Measurements from ENCODE around the gene LRMDA. TPM values are rescaled to one million over a fixed set of nuclear protein-coding genes. Genes with fewer than 3 reads are reported as not detected.

The LRMDA gene
- total and polyA plus RNA-seq, 7 donors, result 1.0 to 5.7 (median 2.5) TPM

GRCh38 chr10:76491216-76491615 is 1059.8 kb downstream of the LRMDA start:
- Histone ChIP-seq H3K27me3 (ENCODE audit: insufficient read depth in 3 of 3, low read length in 2 of 3) (no peaks in the 10 kb centered on the region), H3K36me3 (ENCODE audit: insufficient read depth in 1 of 2, low read depth in 1 of 2) (no peaks in the 10 kb centered on the region), H3K27ac (no peak overlapping the region), H3K4me1 (no peaks in the 10 kb centered on the region), H3K4me3 (no peak overlapping the region), H3K9me3 (peaks cover 29% of the 10 kb centered on the region)
- no peak for DNase-seq
- no peak for ATAC-seq
- TF ChIP-seq, protein P1, sequence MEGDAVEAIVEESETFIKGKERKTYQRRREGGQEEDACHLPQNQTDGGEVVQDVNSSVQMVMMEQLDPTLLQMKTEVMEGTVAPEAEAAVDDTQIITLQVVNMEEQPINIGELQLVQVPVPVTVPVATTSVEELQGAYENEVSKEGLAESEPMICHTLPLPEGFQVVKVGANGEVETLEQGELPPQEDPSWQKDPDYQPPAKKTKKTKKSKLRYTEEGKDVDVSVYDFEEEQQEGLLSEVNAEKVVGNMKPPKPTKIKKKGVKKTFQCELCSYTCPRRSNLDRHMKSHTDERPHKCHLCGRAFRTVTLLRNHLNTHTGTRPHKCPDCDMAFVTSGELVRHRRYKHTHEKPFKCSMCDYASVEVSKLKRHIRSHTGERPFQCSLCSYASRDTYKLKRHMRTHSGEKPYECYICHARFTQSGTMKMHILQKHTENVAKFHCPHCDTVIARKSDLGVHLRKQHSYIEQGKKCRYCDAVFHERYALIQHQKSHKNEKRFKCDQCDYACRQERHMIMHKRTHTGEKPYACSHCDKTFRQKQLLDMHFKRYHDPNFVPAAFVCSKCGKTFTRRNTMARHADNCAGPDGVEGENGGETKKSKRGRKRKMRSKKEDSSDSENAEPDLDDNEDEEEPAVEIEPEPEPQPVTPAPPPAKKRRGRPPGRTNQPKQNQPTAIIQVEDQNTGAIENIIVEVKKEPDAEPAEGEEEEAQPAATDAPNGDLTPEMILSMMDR (IDR thresholded peaks at IDR 0.05), result no peak
- intact Hi-C loops (cut with DNase I), result no loop called here

- Histone ChIP-seq H3K4me3 (no peak overlapping the region), H3K27me3 (ENCODE audit: insufficient read depth in 3 of 3, low read length in 2 of 3) (no peaks in the 10 kb centered on the region), H3K4me1 (no peaks in the 10 kb centered on the region), H3K27ac (no peak overlapping the region), H3K9me3 (peaks cover 29% of the 10 kb centered on the region), H3K36me3 (ENCODE audit: insufficient read depth in 1 of 2, low read depth in 1 of 2) (no peaks in the 10 kb centered on the region)
- DNase-seq (no peak), ATAC-seq (no peak)
- intact Hi-C loops (cut with DNase I), result no loop called here
- 77 to 81% (median 78%) methylated on average over 3 of the region's 3 CpGs for WGBS, 3 donors
- TF ChIP-seq, protein P1 (IDR thresholded peaks at IDR 0.05), result no peak
Observed at GRCh38 chr10:76492026-76492425, 1060.6 kb downstream of the LRMDA start.

DNA sequence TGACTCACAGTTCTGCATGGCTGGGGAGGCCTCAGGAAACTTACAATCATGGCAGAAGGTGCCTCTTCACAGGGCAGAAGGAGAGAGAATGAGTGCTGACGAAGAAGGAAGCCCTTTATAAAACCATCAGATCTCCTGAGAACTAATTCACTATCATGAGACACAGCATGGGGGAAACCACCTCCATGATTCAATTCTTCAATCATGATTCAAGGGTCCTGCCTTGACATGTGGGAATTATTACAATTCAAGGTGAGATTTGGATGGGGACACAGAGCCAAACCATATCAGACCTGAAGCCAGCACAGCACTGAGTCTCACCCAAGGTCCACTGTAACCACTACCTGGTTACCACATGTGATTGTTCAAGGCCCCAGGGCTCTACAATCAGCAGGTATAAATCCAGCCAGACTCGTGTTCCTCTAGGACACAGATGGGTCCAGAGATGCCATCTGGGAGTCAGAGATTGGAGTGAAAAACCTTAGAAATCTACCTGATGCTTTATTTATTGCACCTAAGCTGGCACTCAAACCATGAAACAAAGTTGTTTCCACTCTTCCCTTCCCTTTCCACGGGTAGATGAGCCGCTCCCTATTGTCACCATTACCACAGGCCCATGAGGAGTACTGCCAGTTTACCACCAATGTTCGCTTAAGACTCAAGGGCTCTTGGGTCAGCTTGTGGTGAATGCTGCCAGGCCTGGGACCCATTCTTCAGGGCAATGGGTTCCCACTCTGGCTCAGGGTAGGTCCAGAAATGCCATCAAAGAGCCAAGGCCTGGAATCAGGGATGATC is 1061.5 kb downstream of the LRMDA start:
- intact Hi-C loops (cut with DNase I), result no loop called here
- Histone ChIP-seq H3K27ac (no peak overlapping the region), H3K9me3 (peaks cover 29% of the 10 kb centered on the region), H3K27me3 (ENCODE audit: insufficient read depth in 3 of 3, low read length in 2 of 3) (no peaks in the 10 kb centered on the region), H3K4me1 (no peaks in the 10 kb centered on the region), H3K4me3 (no peak overlapping the region), H3K36me3 (ENCODE audit: insufficient read depth in 1 of 2, low read depth in 1 of 2) (no peaks in the 10 kb centered on the region)
- ATAC-seq, result no peak
- 89 to 93% (median 89%) methylated on average over 5 of the region's 5 CpGs for WGBS, 3 donors
- no peak for DNase-seq
- TF ChIP-seq, protein P1 (IDR thresholded peaks at IDR 0.05), result no peak

DNA sequence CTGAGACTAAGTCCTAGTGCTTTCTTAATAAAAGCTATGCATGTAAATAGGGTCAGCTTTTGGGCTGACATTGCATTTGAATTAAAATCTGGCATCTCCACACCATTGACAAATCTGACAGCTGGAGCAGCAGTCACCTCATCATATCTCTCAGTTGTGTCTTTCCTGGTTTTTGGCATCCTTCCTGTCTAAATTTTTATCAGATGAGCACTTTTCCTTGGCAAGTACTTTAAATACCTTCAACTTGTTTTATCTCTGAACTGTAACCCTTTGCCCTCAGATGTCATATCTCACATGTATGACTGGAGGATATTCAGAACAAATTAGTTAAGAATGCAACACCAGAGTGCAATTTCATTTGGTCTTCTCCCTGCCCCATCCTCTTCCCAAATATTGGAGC is 1066.2 kb downstream of the LRMDA start:
- TF ChIP-seq, protein P1 (IDR thresholded peaks at IDR 0.05), result no peak
- Histone ChIP-seq H3K4me3 (no peak overlapping the region), H3K36me3 (ENCODE audit: insufficient read depth in 1 of 2, low read depth in 1 of 2) (no peaks in the 10 kb centered on the region), H3K27me3 (ENCODE audit: insufficient read depth in 3 of 3, low read length in 2 of 3) (no peaks in the 10 kb centered on the region), H3K4me1 (no peaks in the 10 kb centered on the region), H3K9me3 (peaks cover 6% of the 10 kb centered on the region), H3K27ac (no peak overlapping the region)
- DNase-seq (no peak), ATAC-seq (no peak)
- intact Hi-C loops (cut with DNase I), result no loop called here

DNA sequence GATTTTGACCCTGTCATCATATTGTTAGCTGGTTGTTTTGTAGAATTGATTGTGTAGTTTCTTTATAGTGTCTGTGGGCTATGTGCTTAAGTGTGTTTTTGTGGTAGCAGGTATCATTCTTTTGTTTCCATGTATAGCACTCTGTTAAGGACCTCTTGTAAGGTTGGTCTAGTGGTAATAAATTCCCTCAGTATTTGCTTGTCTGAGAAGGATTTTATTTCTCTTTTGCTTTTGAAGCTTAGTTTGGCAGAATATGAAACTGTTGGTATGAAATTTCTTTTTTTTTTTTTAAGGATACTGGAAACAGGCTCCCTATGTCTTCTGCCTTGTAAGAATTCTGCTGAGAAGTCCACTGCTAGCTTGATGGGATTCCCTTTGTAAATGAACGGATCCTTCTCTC is 1073.4 kb downstream of the LRMDA start:
- no peaks in the 10 kb centered on the region for H3K36me3 ChIP-seq (ENCODE audit: insufficient read depth in 1 of 2, low read depth in 1 of 2)
- no peaks in the 10 kb centered on the region for H3K27me3 ChIP-seq (ENCODE audit: insufficient read depth in 3 of 3, low read length in 2 of 3)
- intact Hi-C loops (cut with DNase I), result no loop called here
- WGBS, 3 donors, result 89 to 96% (median 90%) methylated on average over 1 of the region's 1 CpG
- no peak overlapping the region for H3K4me3 ChIP-seq
- peaks cover 4% of the 10 kb centered on the region for H3K9me3 ChIP-seq
- no peaks in the 10 kb centered on the region for H3K4me1 ChIP-seq
- TF ChIP-seq, protein P1 (IDR thresholded peaks at IDR 0.05), result no peak
- no peak overlapping the region for H3K27ac ChIP-seq
- DNase-seq (no peak), ATAC-seq (no peak)
